ENCODE data around the gene KLHL40. TPM values are rescaled to one million over a fixed set of nuclear protein-coding genes. Genes with fewer than 3 reads are reported as not detected.

Gene KLHL40
- total and polyA plus RNA-seq, 2 donors (not counting 3 experiments of a cell fraction or from before 2014, with no cell fraction given): not detected

DNA sequence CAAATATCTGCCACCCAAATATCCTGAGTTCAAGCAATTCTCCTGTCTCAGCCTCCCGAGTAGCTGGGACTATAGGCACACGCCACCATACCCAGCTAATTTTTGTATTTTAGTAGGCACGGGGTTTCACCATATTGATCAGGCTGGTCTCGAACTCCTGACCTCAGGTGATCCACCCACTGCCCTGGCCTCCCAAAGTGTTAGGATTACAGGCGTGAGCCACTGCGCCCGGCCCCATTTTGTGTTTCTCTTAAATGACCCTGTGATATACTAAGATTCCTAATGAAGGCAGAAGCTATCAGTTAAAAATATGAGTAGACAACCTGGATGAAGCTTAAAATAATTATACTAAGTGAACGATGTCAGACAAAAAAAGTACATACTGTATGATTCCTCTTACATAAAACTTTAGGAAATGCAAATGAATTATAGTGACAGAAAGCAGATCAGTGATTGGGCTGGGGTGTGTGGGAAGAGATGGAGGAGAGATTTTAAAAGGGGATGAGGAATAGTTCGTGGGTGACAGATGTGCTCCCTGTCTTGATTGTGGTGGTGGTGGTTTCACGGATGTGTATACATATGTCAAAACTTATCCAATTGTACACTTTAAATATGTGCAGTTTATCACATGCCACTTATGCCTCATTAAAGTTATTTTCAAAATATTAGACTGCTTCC is 3.8 kb upstream of the KLHL40 start:
- Histone ChIP-seq H3K27ac (ENCODE audit: insufficient read depth, low read depth, low read length) (no peak overlapping the region), H3K36me3 (ENCODE audit: control insufficient read depth in 2 of 2, extremely low read depth in 1 of 2, insufficient read depth in 2 of 2, low read length in 2 of 2) (no peaks in the 10 kb centered on the region), H3K79me2 (ENCODE audit: control insufficient read depth, insufficient read depth, low read length) (no peaks in the 10 kb centered on the region), H3K9ac (replicated peaks; ENCODE audit: extremely low read depth, insufficient read depth, low read length) (no peak overlapping the region), H4K20me1 (replicated peaks; ENCODE audit: control insufficient read depth, extremely low read depth, insufficient read depth, low read length) (no peaks in the 10 kb centered on the region), H3K4me1 (ENCODE audit: control insufficient read depth, extremely low read depth, insufficient read depth, low read length) (no peaks in the 10 kb centered on the region), H3K27me3 (ENCODE audit: control insufficient read depth in 2 of 2, insufficient read depth in 2 of 2, low read length in 2 of 2) (peaks cover 20 to 35% of the 10 kb centered on the region in 2 experiments), H3K9me3 (replicated peaks; ENCODE audit: control insufficient read depth, insufficient read depth, low read length) (no peaks in the 10 kb centered on the region), H3K9me1 (replicated peaks; ENCODE audit: control insufficient read depth, extremely low read depth, insufficient read depth, low read length) (no peaks in the 10 kb centered on the region), H3K4me3 (replicated peaks in 1 of 3; ENCODE audit: insufficient read depth in 1 of 3, low read depth in 1 of 3, low read length in 3 of 3) (no peak overlapping the region), H3K4me2 (ENCODE audit: insufficient read depth, low read length) (no peak overlapping the region), H2AFZ (ENCODE audit: low read depth, low read length) (no peak overlapping the region)
- no TSS peak for BruUV-seq (replicated peaks)
- intact Hi-C loops (cut with micrococcal nuclease): no loop called here
- TF ChIP-seq POLR2A (IDR thresholded peaks at IDR 0.05; ENCODE audit: low read depth, low read length): no peak
- TF ChIP-seq, protein P1, sequence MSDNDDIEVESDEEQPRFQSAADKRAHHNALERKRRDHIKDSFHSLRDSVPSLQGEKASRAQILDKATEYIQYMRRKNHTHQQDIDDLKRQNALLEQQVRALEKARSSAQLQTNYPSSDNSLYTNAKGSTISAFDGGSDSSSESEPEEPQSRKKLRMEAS (IDR thresholded peaks at IDR 0.05; ENCODE audit: insufficient read depth, insufficient read length): no peak
- no peak for TF ChIP-seq JUN (IDR thresholded peaks at IDR 0.05; ENCODE audit: borderline replicate concordance, insufficient read depth, insufficient read length, low read depth)
- TF ChIP-seq GATA2 (IDR thresholded peaks at IDR 0.05; ENCODE audit: insufficient read depth, insufficient read length, low read depth, low read length): no peak
- TF ChIP-seq MYC (IDR thresholded peaks at IDR 0.05; ENCODE audit: low read depth, low read length): no peak
- TF ChIP-seq EZH2 (IDR thresholded peaks at IDR 0.05; ENCODE audit: borderline replicate concordance, low read depth, low read length, severe bottlenecking): no peak
- no peak for TF ChIP-seq FOS (IDR thresholded peaks at IDR 0.05; ENCODE audit: borderline replicate concordance, insufficient read depth, low read length)
- dilution Hi-C loops (cut with MboI; ENCODE audit: extremely low pct_ligation_motif_present, low sequenced_read_pairs): no loop called here
- no peak for FAIRE-seq
- DNase-seq (ENCODE audit: low read depth, low spot score): no peak
- CTCF ChIA-PET: interaction anchor here (1.3 kb wide), 1 partner anchor 12 kb away, joined by 4 read pairs; no protein-coding TSS in a partner anchor
- POLR2A ChIA-PET: no interaction called here
